H1 (cell line): ENCODE measurements around the gene SMYD4.

Experiments
- CEBPB ChIP-seq: IDR thresholded peaks from 2 replicates; pipeline ENCODE4 v1.6.1; 2012; ENCODE audit warnings: low read depth, low read length
- RAD21 ChIP-seq, 2 experiments: IDR thresholded peaks in 1 of 2; conservative IDR thresholded peaks in 1 of 2; 2 replicates each; pipeline ENCODE4 v1.6.1; 2011; ENCODE audit warnings: low read depth in 2 of 2, low read length in 2 of 2, improper control_type of control experiment in 1 of 2, inconsistent platforms in 1 of 2, mild to moderate bottlenecking in 1 of 2, moderate library complexity in 1 of 2
- TBP ChIP-seq: IDR thresholded peaks from 2 replicates; pipeline ENCODE4 v1.6.1; 2011; ENCODE audit warnings: low read depth, low read length, improper control_type of control experiment
- TF ChIP-seq, protein P1 (sequence below), 3 experiments: IDR thresholded peaks; 1 replicate in 2 of 3; 2 replicates in 1 of 3; pipeline versions ENCODE4 v1.5.1 to v1.6.1; 2011; ENCODE audit warnings: low read length in 3 of 3, mild to moderate bottlenecking in 3 of 3, inconsistent platforms in 2 of 3, low read depth in 1 of 3, moderate library complexity in 1 of 3; ENCODE audit not compliant: insufficient read depth in 1 of 3; ENCODE audit errors: control extremely low read depth in 1 of 3

DNA sequence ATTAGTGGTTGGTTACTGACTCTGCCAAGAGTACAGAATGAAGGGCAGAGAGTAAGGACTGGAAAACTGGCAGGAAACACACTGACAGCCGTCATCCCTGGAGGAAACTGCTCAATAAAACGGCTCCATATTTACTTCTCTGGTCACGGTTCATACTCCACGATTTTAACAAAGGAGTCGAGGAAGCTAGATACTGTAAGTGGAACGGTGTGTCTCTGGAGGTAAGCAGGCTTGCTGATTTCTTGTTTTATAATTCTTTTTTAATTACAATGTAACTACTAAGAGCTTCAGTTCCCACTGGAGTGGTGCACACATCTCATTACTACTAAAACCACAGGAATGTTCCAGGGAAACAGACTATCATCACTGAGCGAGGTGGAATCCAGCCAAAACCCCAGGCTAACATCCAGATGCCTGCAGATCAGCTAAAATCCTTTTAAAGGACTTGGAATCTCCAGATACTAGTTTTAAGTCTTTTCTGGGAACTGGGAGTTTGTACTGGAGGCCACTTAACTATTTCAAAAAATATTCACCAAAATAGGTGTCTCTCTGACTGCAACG is 50.1 kb downstream of the SMYD4 start:
- TF ChIP-seq, protein P1, sequence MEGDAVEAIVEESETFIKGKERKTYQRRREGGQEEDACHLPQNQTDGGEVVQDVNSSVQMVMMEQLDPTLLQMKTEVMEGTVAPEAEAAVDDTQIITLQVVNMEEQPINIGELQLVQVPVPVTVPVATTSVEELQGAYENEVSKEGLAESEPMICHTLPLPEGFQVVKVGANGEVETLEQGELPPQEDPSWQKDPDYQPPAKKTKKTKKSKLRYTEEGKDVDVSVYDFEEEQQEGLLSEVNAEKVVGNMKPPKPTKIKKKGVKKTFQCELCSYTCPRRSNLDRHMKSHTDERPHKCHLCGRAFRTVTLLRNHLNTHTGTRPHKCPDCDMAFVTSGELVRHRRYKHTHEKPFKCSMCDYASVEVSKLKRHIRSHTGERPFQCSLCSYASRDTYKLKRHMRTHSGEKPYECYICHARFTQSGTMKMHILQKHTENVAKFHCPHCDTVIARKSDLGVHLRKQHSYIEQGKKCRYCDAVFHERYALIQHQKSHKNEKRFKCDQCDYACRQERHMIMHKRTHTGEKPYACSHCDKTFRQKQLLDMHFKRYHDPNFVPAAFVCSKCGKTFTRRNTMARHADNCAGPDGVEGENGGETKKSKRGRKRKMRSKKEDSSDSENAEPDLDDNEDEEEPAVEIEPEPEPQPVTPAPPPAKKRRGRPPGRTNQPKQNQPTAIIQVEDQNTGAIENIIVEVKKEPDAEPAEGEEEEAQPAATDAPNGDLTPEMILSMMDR (IDR thresholded peaks at IDR 0.05; ENCODE audit: control extremely low read depth in 1 of 3, insufficient read depth in 1 of 3, low read depth in 1 of 3, low read length in 3 of 3) = no peak
- no peak for TF ChIP-seq TBP
- no peak for TF ChIP-seq CEBPB
- TF ChIP-seq RAD21 (IDR thresholded peaks at IDR 0.05 in 1 of 2, conservative IDR thresholded peaks at IDR 0.05 in 1 of 2; ENCODE audit: low read depth in 2 of 2, low read length in 2 of 2) = no peak
